Right atrium auricular region (tissue), 2 donors: Measurements from ENCODE around the gene TMX4. TPM values are rescaled to one million over a fixed set of nuclear protein-coding genes. Genes with fewer than 3 reads are reported as not detected.

ENCODE experiments used
- DNase-seq: peaks from one replicate; pipeline ENCODE4 v3.0.0-alpha.2; 2019; ENCODE audit warnings: low spot score
- H3K27ac ChIP-seq, 2 donors: fragments of 200-600 bp; sonication (generic); 1 replicate in 1 of 2; 2 replicates in 1 of 2; pipeline ENCODE4 v1.5.1; 2016 to 2019
- H3K27me3 ChIP-seq, 2 donors: fragments of 200-600 bp; sonication (generic); one replicate each; pipeline versions ENCODE4 v1.5.1 to v1.6.0; 2017 to 2019
- H3K36me3 ChIP-seq: fragments of 200-600 bp; sonication (generic); one replicate; pipeline ENCODE4 v1.5.1; 2016
- H3K4me1 ChIP-seq, 2 donors: fragments of 200-600 bp; sonication (generic); one replicate each; pipeline versions ENCODE4 v1.5.1 to v1.6.0; 2017 to 2019
- H3K4me3 ChIP-seq, 2 donors: fragments of 200-600 bp; sonication (generic); 1 replicate in 1 of 2; 2 replicates in 1 of 2; pipeline ENCODE4 v1.5.1; 2017 to 2019; ENCODE audit warnings: mild to moderate bottlenecking in 1 of 2, moderate library complexity in 1 of 2
- H3K9me3 ChIP-seq, 2 donors: fragments of 200-600 bp; sonication (generic); one replicate each; pipeline ENCODE4 v1.5.1; 2019
- CTCF ChIP-seq, 2 donors: fragments of 200-600 bp; sonication (generic); IDR thresholded peaks; one replicate each; pipeline ENCODE4 v1.5.1; 2019; ENCODE audit warnings: antibody characterized with exemption in 2 of 2
- total RNA-seq, 2 donors: library from RNA; depleted of rRNA; stranded (reverse); fragments of >200 nt; gene quantifications; one replicate each; pipeline ENCODE4 v1.1.0, GENCODE V29; 2016

TMX4 gene
- total RNA-seq, 2 donors from 2014 or later: 90.4 to 191 TPM

- no peak for TF ChIP-seq CTCF (IDR thresholded peaks at IDR 0.05)
- peaks cover 0 to 36% of the 10 kb centered on the region in 2 donors for H3K4me1 ChIP-seq
- peak overlapping the region; percentile 97 to 100 for H3K27ac ChIP-seq
- no peaks in the 10 kb centered on the region for H3K9me3 ChIP-seq
- peak; percentile 64 for DNase-seq
- H3K36me3 ChIP-seq: no peaks in the 10 kb centered on the region
- H3K4me3 ChIP-seq: peak overlapping the region; percentile 83 to 92
- H3K27me3 ChIP-seq: no peaks in the 10 kb centered on the region
Measured at GRCh38 chr20:8018958-8019245, 659 bp downstream of the TMX4 start.

- no peak for TF ChIP-seq CTCF (IDR thresholded peaks at IDR 0.05)
- Histone ChIP-seq H3K9me3 (no peaks in the 10 kb centered on the region), H3K4me1 (peaks cover 0 to 30% of the 10 kb centered on the region in 2 donors), H3K27ac (no peak overlapping the region), H3K36me3 (peaks cover 10% of the 10 kb centered on the region), H3K27me3 (no peaks in the 10 kb centered on the region), H3K4me3 (no peak overlapping the region)
- DNase-seq: no peak
Measured at GRCh38 chr20:8012724-8013123, 6.8 kb downstream of the TMX4 start.

GRCh38 chr20:8008733-8009132, 10.8 kb downstream of the TMX4 start:
- H3K4me3 ChIP-seq: no peak overlapping the region
- DNase-seq: no peak
- H3K4me1 ChIP-seq: peaks cover 0 to 27% of the 10 kb centered on the region in 2 donors
- H3K27ac ChIP-seq: no peak overlapping the region
- H3K9me3 ChIP-seq: no peaks in the 10 kb centered on the region
- peaks cover 10% of the 10 kb centered on the region for H3K36me3 ChIP-seq
- no peak for TF ChIP-seq CTCF (IDR thresholded peaks at IDR 0.05)
- H3K27me3 ChIP-seq: no peaks in the 10 kb centered on the region

- H3K27ac ChIP-seq: no peak overlapping the region
- DNase-seq: no peak
- TF ChIP-seq CTCF (IDR thresholded peaks at IDR 0.05): no peak
- no peaks in the 10 kb centered on the region for H3K27me3 ChIP-seq
- peaks cover 0 to 23% of the 10 kb centered on the region in 2 donors for H3K4me1 ChIP-seq
- H3K9me3 ChIP-seq: no peaks in the 10 kb centered on the region
- no peak overlapping the region for H3K4me3 ChIP-seq
- peaks cover 10% of the 10 kb centered on the region for H3K36me3 ChIP-seq
Measured at GRCh38 chr20:8007490-8007889, 12.1 kb downstream of the TMX4 start.

- no peak for TF ChIP-seq CTCF (IDR thresholded peaks at IDR 0.05)
- H3K27me3 ChIP-seq: no peaks in the 10 kb centered on the region
- H3K9me3 ChIP-seq: no peaks in the 10 kb centered on the region
- no peak for DNase-seq
- peaks cover 0 to 18% of the 10 kb centered on the region in 2 donors for H3K4me1 ChIP-seq
- no peak overlapping the region for H3K4me3 ChIP-seq
- no peak overlapping the region for H3K27ac ChIP-seq
- peaks cover 14% of the 10 kb centered on the region for H3K36me3 ChIP-seq
Measured at GRCh38 chr20:8005575-8006366, 13.8 kb downstream of the TMX4 start.

GRCh38 chr20:8005033-8005432, 14.5 kb downstream of the TMX4 start:
- Histone ChIP-seq H3K9me3 (no peaks in the 10 kb centered on the region), H3K27me3 (no peaks in the 10 kb centered on the region), H3K27ac (peak overlapping the region in 1 of 2 donors; percentile 37), H3K4me3 (no peak overlapping the region), H3K4me1 (peaks cover 0 to 18% of the 10 kb centered on the region in 2 donors), H3K36me3 (peaks cover 20% of the 10 kb centered on the region)
- DNase-seq: no peak
- no peak for TF ChIP-seq CTCF (IDR thresholded peaks at IDR 0.05)
